Uterus (tissue), 4 donors: ENCODE measurements around the gene DUSP10. TPM values are rescaled to one million over a fixed set of nuclear protein-coding genes. Genes with fewer than 3 reads are reported as not detected.

Experiments
- DNase-seq, 2 donors: peaks; one replicate each; pipeline ENCODE4 v3.0.0-alpha.2; 2019 to 2020
- H3K27ac ChIP-seq, 2 donors: fragments of 200-600 bp; sonication (generic); 1 replicate in 1 of 2; 2 replicates in 1 of 2; pipeline ENCODE4 v1.5.1; 2016 to 2018
- H3K27me3 ChIP-seq, 2 donors: fragments of 200-600 bp; sonication (generic); one replicate each; pipeline ENCODE4 v1.5.1; 2018 to 2019; ENCODE audit warnings: control low read depth in 1 of 2
- H3K36me3 ChIP-seq, 2 donors: fragments of 200-600 bp; sonication (generic); one replicate each; pipeline ENCODE4 v1.5.1; 2019; ENCODE audit warnings: control low read depth in 1 of 2
- H3K4me1 ChIP-seq, 2 donors: fragments of 200-600 bp; sonication (generic); one replicate each; pipeline ENCODE4 v1.5.1; 2018 to 2019; ENCODE audit warnings: control low read depth in 1 of 2
- H3K4me3 ChIP-seq, 2 donors: fragments of 200-600 bp; sonication (generic); 1 replicate in 1 of 2; 2 replicates in 1 of 2; pipeline ENCODE4 v1.5.1; 2018 to 2019; ENCODE audit warnings: mild to moderate bottlenecking in 1 of 2
- H3K9me3 ChIP-seq, 2 donors: fragments of 200-600 bp; sonication (generic); one replicate each; pipeline ENCODE4 v1.5.1; 2019; ENCODE audit warnings: control low read depth in 1 of 2
- CTCF ChIP-seq, 4 experiments: fragments of 200-600 bp in 2 of 4; fragments of 450-650 bp in 2 of 4; sonication (generic) in 2 of 4; IDR thresholded peaks; one replicate each; pipeline ENCODE4 v1.5.1; 2016 to 2019; ENCODE audit warnings: antibody characterized with exemption in 4 of 4, mild to moderate bottlenecking in 2 of 4, moderate library complexity in 1 of 4
- POLR2A ChIP-seq, 2 donors: fragments of 450-650 bp; IDR thresholded peaks; one replicate each; pipeline ENCODE4 v1.6.1; 2016; ENCODE audit warnings: antibody characterized with exemption in 2 of 2, mild to moderate bottlenecking in 1 of 2, moderate library complexity in 1 of 2
- intact Hi-C: fragments of 100-400 bp; cut with DNase I; formaldehyde crosslinking; loops from one replicate; pipeline ENCODE4 v1.15.1; 2023; ENCODE audit warnings: low total_unique reads
- total RNA-seq, 4 donors: library from RNA; depleted of rRNA in 3 of 4; stranded (reverse); fragments of >200 nt in 3 of 4; gene quantifications; one replicate each; pipeline versions ENCODE4 v1.1.0 to v1.2.4, GENCODE V29; 2014 to 2023
- donor health status: DM: yes; HTN: yes; CAD: no.

Gene DUSP10
- total RNA-seq, 4 donors from 2014 or later, result 0.26 to 10.9 (median 5.5) TPM

- H3K27ac ChIP-seq, result no peak overlapping the region
- H3K4me1 ChIP-seq, result no peaks in the 10 kb centered on the region
- no peak overlapping the region for H3K4me3 ChIP-seq
- intact Hi-C loops, result no loop called here
- H3K9me3 ChIP-seq, result no peaks in the 10 kb centered on the region
- no peak for DNase-seq
- H3K27me3 ChIP-seq, result no peaks in the 10 kb centered on the region
- no peak for TF ChIP-seq CTCF (IDR thresholded peaks at IDR 0.05)
- TF ChIP-seq POLR2A (IDR thresholded peaks at IDR 0.05), result no peak
- no peaks in the 10 kb centered on the region for H3K36me3 ChIP-seq
These were observed 6.0 kb upstream of the DUSP10 start for GRCh38 chr1:221747839-221748238.

GRCh38 chr1:221743416-221744208 lies 1.7 kb upstream of the DUSP10 start:
- intact Hi-C loops, result no loop called here
- DNase-seq, result no peak
- no peaks in the 10 kb centered on the region for H3K9me3 ChIP-seq

GRCh38 chr1:221742555-221743415 lies 896 bp upstream of the DUSP10 start:
- Histone ChIP-seq H3K4me1 (no peaks in the 10 kb centered on the region), H3K4me3 (peak overlapping the region; percentile 62 to 70), H3K27ac (peak overlapping the region; percentile 98 to 99), H3K36me3 (no peaks in the 10 kb centered on the region), H3K9me3 (no peaks in the 10 kb centered on the region), H3K27me3 (no peaks in the 10 kb centered on the region)
- intact Hi-C loops, result no loop called here
- peak in 1 of 2 donors; percentile 18 for TF ChIP-seq POLR2A (IDR thresholded peaks at IDR 0.05)
- TF ChIP-seq CTCF (IDR thresholded peaks at IDR 0.05), result peak in 2 of 4 experiments; percentile 5 to 20
- DNase-seq, result peak; percentile 73 to 78

More at GRCh38 chr1:221743416-221744208, 1.7 kb upstream of the DUSP10 start:
- no peaks in the 10 kb centered on the region for H3K36me3 ChIP-seq
- no peaks in the 10 kb centered on the region for H3K27me3 ChIP-seq
- no peaks in the 10 kb centered on the region for H3K4me1 ChIP-seq
- TF ChIP-seq CTCF (IDR thresholded peaks at IDR 0.05) (no peak), POLR2A (IDR thresholded peaks at IDR 0.05) (no peak)
- H3K4me3 ChIP-seq, result peak overlapping the region; percentile 62 to 70
- H3K27ac ChIP-seq, result peak overlapping the region; percentile 98 to 99

GRCh38 chr1:221740993-221741702 lies 741 bp downstream of the DUSP10 start:
- Histone ChIP-seq H3K27me3 (no peaks in the 10 kb centered on the region), H3K27ac (peak overlapping the region; percentile 90 to 94), H3K4me1 (no peaks in the 10 kb centered on the region), H3K9me3 (no peaks in the 10 kb centered on the region), H3K36me3 (no peaks in the 10 kb centered on the region), H3K4me3 (peak overlapping the region; percentile 64 to 70)
- TF ChIP-seq POLR2A (IDR thresholded peaks at IDR 0.05) (no peak), CTCF (IDR thresholded peaks at IDR 0.05) (no peak)
- intact Hi-C loops, result no loop called here
- peak; percentile 26 to 39 for DNase-seq
